ENCODE data around the gene EIF1.

Gene EIF1

DNA sequence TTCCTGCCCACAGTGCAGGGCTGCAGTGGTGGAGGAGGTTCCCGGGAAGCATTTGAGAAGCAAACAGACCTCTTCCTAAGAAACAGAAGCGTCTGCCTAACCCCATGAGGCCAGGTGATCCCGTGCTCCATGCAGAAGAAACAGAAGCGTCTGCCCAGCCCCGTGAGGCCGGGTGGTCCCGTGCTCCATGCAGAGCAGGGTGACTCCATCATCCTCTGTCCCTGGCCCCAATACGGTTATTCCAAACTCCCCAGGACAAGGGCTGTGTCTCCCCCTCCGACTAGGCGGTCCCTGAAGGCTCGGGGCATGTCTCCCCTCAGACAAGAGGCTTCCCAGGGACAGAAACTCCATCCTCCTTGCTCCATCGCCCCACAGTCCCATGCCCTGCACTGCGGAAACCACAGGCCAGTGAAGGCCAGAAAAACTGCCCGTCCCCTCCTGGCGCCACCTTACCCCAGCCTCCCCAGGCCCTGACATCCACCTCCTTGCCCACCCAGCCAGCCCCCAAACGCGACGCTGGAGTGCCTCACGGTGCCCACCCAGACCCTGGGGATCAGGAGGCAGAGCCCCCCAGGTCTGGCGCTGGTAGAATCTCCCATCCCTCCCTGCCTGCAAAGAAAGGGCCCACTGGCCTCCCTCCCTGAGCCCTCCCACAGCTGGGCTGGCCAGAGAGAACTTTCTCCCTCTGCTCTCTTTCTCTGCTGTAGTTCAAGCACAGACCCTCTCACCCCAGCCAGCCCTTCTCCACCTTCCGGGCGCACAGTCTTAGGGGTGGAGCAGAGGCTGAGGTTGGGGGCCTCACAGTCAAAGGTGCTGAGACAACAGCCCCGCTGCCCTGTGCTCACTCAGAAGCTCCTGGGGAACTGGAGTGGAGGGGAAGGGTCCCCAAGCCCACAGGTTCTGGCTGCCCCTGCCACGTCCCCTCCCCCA lies 33.7 kb upstream of the EIF1 start:
- H3K27ac ChIP-seq, result peak overlapping the region; percentile 51 to 100 (median 96)
- no peak overlapping the region for H3K4me3 ChIP-seq

- Histone ChIP-seq H3K4me3 (no peak overlapping the region), H3K27ac (peak overlapping the region in 20 of 21 experiments; percentile 85 to 100 (median 96))
Measured at GRCh38 chr17:41655611-41656111, 33.0 kb upstream of the EIF1 start.

DNA sequence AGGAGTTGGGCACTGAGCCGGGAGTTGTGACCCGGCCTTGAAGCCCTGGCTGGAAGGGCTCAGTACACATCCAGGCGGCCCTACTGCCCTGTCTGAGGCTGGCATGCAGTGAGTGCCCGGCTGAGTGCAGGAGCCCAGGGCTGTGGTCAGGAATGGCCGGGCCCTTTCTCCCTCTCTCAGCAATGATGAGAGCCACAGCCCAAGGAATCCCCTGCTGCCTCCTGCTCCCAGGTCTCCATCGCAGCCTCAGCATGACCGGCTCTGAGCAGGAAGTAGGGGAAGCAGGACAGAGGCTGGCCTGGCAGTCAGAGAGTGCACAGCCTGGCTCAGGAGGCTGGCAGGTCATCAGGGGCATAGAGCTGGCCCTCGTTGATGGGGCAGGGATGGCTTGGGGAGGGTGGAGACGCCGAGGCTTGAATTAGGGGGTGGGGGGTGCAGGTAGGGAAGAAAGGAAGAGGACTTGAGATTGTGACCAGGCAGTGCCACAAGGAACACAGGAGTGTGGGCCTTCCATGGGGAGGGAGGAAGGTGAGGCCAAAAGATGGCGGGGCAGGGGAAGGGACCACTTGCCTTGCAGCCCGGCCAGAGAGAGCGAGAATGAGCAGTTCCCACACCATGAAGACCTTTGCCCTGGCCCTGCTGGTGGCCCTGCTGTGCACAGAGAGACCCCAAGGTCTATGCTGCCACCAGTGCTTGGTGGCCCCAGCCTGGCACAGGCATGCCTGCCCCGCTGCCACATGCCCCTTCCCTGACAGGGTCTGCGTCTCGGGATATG lies 32.2 kb upstream of the EIF1 start:
- Histone ChIP-seq H3K4me3 (no peak overlapping the region), H3K27ac (peak overlapping the region; percentile 64 to 100 (median 94))

GRCh38 chr17:41657176-41657754 lies 31.4 kb upstream of the EIF1 start:
- no peak overlapping the region for H3K4me3 ChIP-seq
- peak overlapping the region; percentile 71 to 100 (median 94) for H3K27ac ChIP-seq

- Histone ChIP-seq H3K4me3 (no peak overlapping the region), H3K27ac (peak overlapping the region; percentile 19 to 100 (median 94))
Measured at GRCh38 chr17:41657936-41658335, 30.7 kb upstream of the EIF1 start.

GRCh38 chr17:41658846-41659245 lies 29.8 kb upstream of the EIF1 start:
- peak overlapping the region in 20 of 21 experiments; percentile 75 to 100 (median 94) for H3K27ac ChIP-seq

DNA sequence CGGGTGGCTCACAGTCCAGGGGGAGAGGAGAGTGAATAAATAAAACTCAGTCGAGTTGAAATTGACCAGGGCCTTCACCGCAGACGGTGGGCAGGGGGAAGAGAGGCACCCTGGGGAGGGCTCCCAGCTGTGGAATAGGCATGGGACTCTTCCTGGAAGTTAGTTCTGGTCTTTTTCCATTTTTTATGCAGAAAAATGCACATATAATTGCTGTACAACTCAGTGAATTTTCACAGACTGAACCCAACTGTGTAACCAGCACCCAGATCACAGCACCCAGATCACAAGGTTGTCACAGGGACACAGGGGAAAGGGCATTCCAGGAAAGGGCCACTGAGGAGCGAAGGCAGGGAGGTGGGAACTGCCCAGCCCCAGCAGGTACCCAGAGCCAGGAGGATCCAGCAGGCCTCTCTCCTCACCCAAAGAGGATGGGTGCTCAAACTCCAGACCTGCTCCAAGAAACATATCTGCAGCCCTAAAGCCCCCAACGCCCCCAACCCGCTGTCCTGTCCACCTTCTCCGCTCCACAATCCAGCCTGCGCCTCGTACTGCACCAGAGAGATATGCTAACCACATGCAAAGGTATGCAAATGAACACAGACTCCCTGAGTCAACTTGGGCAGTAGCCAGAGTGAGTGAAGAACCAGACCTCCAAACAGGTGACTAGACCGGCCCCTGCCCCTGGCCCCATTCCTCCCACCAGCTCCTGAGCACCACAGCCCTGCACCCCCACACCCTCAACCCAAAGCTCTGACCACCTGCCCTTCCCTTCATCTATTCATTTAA lies 29.1 kb upstream of the EIF1 start:
- H3K27ac ChIP-seq, result peak overlapping the region in 20 of 21 experiments; percentile 53 to 100 (median 94)

More at GRCh38 chr17:41658846-41659245, 29.8 kb upstream of the EIF1 start:
- H3K4me3 ChIP-seq, result no peak overlapping the region

GRCh38 chr17:41660221-41660711 lies 28.4 kb upstream of the EIF1 start:
- no peak overlapping the region for H3K4me3 ChIP-seq
- peak overlapping the region in 20 of 21 experiments; percentile 15 to 100 (median 94) for H3K27ac ChIP-seq

More for the DNA sequence above, 29.1 kb upstream of the EIF1 start:
- no peak overlapping the region for H3K4me3 ChIP-seq

- H3K27ac ChIP-seq, result peak overlapping the region in 19 of 21 experiments; percentile 41 to 98 (median 85)
Measured at GRCh38 chr17:41663451-41664171, 25.1 kb upstream of the EIF1 start.

DNA sequence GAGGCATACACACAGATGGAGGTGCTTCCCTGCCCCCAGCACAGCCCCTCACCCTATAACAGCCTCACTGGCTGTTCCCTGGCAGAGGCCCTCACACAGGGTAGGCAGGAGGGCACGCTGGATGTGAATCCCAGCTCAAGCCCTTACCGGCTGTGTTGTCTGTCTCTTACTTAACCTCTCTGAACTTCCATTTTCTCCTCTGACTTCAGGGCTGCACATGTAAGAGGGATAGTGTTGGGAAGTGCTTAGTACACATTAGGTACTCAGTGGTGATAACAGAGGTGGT lies 24.6 kb upstream of the EIF1 start:
- Histone ChIP-seq H3K27ac (peak overlapping the region in 19 of 21 experiments; percentile 41 to 98 (median 80)), H3K4me3 (peak overlapping the region in 1 of 7 experiments; percentile 51)

More at GRCh38 chr17:41663451-41664171, 25.1 kb upstream of the EIF1 start:
- peak overlapping the region in 2 of 7 experiments; percentile 4 to 51 for H3K4me3 ChIP-seq

GRCh38 chr17:41664587-41665565 lies 23.8 kb upstream of the EIF1 start:
- peak overlapping the region in 6 of 7 experiments; percentile 29 to 51 (median 34) for H3K4me3 ChIP-seq
- H3K27ac ChIP-seq, result peak overlapping the region; percentile 39 to 98 (median 85)

DNA sequence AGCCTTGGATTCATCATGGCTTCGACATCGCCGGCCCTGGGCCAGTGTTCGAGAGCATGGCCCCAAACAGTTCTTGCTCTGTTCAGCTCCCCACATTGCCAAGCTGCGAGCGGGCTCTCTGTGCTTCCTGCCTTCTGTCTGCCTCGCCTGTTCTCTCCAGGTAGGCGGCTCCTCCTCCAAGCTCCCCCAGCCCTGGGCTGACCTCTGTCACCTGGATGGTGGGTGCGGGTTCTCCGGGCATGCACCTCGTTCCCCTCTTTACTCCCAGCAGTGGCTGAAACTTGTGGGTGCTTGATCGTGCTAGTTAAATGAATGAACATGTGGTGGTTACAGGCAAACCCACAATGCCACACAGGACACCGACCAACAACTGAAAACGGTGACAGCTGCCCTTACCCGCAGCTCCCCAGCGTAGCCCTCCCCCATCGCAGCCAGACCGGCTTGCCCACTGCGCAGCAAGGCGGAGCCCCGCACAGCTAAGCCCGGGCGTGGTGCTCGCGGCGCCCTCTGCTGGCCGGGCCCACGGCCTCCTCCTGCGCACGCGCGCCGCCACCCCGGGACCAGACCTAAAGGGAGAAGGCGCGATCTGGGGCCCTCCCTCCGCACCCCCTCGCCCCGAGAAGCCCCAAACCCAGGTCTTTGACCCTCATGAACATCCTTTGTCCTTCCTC lies 23.0 kb upstream of the EIF1 start:
- Histone ChIP-seq H3K27ac (peak overlapping the region; percentile 39 to 98 (median 85)), H3K4me3 (peak overlapping the region; percentile 19 to 51 (median 34))

- Histone ChIP-seq H3K4me3 (peak overlapping the region; percentile 24 to 51 (median 34)), H3K27ac (peak overlapping the region; percentile 40 to 98 (median 85))
Measured at GRCh38 chr17:41666237-41666641, 22.4 kb upstream of the EIF1 start.

DNA sequence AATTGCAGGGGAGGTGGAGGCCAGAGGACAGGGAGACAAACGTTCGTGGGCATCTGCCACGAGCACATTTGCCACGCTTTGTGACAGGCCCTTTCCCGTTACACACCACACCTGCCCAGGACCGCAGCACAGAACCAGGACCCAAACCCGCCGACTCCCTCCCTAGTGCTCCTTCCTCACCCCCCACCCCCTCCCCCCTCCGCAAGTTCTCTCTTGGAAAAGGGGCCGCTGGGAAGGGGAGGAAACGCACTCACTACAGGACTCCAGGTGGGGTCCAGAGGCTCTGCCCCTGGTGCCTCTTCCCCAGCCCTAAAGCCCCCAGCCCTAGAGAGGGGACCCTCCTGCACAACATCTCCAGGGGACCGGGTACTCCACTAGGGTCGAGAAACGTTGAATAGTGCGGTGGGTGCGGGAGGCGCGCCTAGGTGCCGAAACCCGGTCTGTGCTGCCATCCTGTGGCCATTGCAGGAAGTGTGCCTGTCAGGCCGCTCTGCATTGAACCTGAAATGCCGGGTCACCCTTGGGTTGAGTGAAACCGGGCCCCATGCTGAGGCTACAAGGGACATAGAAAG lies 21.9 kb upstream of the EIF1 start:
- Histone ChIP-seq H3K27ac (peak overlapping the region; percentile 40 to 98 (median 85)), H3K4me3 (peak overlapping the region; percentile 24 to 51 (median 34))

GRCh38 chr17:41667280-41668041 lies 21.2 kb upstream of the EIF1 start:
- peak overlapping the region in 15 of 21 experiments; percentile 20 to 97 (median 86) for H3K27ac ChIP-seq
- peak overlapping the region in 1 of 7 experiments; percentile 51 for H3K4me3 ChIP-seq

Data from skin epidermis (tissue), 12 donors.